HG02852 (cell line): ENCODE data around the gene CACNA2D3.

ENCODE experiments used
- ATAC-seq: cut with Tn5 transposase; IDR thresholded peaks from one replicate; pipeline ENCODE4 v1.9.1; 2021; ENCODE audit warnings: mild to moderate bottlenecking, moderate library complexity; ENCODE audit not compliant: unreplicated experiment

The CACNA2D3 gene

DNA sequence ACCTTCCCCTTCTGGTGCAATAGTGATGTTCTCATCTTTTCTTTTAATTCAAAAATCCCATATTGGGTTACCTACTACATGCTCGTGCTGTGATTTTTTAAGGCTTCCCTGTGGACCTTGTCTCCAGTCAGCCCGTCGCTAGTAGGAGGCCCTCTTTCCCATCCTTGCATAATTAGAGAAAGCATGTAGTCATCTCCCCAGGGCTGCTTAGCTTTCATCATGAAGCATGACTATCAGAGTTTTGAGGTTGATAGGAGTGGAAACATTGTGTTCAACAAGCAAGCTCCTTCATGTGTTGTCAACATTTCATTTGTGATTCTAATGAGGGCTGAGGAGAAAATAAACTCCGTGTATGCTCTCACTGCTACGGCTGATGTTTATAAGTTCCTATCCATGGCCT, 814.2 kb downstream of the CACNA2D3 start:
- no peak for ATAC-seq

DNA sequence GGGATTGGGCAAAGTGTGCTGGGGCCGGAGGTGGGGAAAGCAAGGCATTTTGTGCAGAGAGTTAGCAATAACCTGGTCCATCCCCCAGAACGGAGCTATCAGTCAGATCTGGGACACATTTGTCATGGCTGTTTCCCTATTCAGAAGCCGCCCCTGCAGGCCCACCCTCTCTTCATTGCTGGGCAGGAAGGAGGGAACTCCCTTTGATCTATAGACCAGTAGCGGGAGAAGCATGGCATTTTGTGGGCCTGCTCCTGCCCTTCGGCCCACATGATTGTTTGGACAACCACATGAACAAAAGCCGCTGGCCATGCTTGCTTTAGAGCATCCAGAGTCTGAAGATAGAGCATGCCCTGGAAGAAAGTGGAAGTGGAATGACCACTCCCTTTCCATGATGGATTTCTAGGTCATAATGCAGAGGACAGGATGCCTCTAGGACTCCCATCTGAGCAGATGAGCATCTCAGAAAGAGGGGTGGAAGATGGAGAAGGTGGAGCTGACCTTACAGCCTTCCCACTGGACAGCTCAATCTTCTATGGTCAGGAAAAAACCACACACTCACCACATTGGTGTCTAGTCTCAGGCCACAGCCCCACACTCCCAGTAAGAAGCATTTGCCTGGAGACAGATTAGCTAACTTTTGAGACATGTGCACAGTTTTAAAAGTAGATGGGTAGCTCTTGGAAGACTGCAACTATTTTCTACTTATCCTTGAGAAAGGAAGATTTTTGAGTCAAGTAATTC, 817.4 kb downstream of the CACNA2D3 start:
- no peak for ATAC-seq

DNA sequence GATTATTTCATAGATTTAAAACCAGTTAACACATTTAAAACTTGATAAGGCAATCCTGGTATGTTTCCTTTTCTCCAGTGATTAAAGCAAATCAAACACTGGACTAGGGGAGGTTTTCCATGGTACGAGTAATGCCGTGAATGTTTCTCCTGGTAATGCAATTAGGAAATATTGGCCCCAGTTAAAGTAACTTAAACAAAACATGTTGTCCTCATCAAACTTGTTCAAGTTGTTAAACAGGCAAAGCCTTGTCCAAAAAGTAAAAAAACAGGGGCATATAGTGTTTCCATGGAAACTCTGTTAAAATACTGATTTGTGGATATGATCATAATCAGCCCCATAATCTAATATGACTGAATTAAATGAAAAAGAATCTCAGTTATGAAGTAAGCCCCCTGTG, 818.6 kb downstream of the CACNA2D3 start:
- ATAC-seq = no peak

DNA sequence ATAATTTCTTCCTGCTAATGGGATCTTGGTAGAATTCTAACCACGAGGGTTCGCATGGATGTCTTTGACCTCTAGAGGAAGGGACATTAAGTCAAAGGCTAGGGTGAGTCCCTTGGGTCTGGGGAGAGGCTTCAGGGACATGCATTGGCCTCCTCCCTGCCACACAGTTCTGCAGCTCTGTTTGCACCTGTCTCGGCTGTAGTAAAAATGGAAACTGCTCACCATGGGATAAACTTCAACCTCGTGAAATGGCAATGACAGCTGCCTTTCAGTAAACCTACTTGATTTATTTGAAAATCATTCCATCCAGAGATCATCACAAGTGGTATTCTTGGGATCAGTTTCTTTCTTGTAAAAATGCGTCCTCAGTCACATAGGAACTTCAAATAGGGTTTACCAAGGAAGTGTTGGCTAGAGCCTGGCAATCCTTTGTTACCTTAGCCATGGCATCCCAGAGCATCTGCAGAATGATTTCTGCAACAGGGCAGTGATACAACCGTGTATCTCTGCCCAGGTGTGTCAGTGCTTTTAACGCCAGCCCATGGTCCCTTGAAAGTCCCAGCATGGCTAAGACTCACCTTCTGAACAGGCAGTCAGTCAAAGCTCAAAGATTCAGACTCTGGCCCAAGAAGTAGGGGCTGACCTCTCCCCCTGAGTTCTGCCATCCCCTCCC, 819.5 kb downstream of the CACNA2D3 start:
- no peak for ATAC-seq

DNA sequence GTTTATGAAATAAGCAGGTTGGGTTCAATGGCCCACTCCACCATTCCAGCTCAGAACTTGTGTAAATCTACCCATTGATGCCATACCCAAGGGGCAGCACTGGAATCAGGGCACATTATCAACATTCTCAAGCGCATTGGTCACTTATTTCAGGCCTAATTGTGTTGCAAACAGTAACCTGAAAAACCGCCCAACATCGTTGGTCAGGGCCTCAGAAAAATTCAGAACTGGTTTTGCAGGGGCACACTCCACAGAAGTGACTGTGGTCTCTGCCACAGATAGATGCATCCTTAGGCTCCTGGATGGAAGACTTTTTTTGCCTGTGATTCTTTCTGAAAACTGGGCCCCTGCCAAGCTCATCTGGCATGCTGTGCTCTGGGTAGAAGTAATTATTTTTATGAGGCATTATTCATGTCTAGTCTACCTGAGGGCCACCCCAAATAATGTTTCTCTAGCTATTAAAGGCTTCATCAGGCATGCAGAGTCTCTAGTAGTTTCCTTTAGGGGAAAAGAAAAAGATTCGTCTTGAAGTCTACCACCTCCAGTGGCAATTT, 827.2 kb downstream of the CACNA2D3 start:
- no peak for ATAC-seq

DNA sequence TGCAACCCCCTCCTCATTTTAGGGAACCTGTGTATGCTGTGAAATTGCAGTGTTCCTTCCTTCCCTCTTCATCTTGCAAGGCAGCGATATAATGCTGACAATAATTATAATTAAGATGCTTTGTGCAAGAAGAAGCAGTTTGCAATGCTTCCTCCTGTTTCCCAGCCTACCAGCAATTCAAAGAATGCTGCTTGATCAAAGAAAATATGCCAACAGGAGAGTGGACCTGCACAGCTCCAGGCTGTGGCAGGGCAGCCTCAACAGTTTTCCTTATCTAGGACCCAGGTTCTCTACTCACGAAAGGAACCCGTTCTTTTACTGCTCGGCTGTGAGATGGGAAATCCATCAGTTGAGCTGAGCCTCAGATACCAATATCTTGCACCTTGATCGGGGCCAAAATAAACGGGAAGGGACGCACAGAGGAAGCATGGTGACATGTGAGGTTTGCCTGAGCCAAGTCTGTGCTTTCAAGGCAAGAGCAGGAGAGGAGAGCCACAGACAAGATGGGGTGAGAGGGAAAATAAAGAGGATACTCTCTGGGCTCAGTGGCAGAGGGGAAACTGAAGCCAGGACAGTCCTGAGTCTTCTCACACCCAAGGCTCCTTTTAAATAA, 828.1 kb downstream of the CACNA2D3 start:
- no peak for ATAC-seq

DNA sequence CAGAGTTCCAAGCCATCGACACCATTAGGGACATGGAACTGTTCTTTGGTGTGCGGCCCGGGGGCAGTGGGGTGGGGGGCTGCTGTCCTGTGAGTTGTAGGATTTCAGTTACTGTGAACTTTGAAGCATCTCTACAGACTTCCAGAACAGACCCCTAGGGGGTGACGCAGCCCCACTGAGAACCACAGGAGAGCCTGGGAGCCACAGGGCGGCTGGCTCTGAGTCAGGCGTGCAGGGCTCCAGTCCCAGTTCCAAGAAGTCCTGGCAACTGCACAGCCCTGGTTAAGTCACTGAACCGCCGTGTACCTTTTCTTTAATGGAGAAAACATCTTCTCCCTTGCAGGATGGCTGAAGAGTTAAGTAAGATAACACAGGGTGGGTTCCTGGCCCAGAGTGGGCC, 829.1 kb downstream of the CACNA2D3 start:
- ATAC-seq = no peak

DNA sequence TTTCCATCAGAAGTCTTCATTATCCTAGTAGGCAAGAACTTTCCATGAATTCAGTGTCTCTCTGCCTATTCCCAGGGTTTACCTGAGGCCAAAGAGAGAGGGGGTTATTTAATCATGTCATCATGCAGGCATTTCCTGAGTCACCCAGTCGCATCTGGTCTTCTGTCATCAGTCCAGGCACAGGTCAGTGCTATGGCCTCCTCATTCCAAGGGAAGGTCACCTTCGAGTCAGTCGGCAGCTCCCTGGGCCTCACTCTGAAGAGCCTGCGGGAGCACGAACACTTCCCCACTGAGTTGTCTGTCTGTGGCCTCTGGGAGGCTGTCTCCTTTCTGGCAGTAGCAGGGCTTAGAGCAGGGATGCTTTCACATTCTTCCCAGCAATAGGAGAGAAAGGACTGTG, 831.7 kb downstream of the CACNA2D3 start:
- ATAC-seq = no peak

DNA sequence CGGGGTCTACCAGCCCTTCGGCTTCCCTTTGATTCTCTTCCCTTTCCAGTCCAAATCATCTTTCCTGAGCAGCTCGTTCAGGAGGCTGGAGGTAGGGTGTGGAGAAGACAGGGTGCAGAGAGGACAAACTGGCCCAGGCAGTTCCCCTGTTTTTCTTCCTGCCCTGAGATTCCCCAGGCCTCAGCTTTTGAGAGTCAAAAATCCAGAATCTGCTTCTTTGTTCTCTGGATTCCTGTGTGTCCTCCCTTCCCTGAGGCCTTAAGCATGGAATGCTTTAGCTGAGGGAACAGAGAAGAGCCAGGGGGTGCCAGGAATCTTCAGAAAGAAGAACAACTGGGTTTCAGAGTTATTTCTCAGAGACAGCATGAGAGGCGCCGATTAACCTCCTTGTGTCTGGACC, 832.2 kb downstream of the CACNA2D3 start:
- ATAC-seq = no peak

DNA sequence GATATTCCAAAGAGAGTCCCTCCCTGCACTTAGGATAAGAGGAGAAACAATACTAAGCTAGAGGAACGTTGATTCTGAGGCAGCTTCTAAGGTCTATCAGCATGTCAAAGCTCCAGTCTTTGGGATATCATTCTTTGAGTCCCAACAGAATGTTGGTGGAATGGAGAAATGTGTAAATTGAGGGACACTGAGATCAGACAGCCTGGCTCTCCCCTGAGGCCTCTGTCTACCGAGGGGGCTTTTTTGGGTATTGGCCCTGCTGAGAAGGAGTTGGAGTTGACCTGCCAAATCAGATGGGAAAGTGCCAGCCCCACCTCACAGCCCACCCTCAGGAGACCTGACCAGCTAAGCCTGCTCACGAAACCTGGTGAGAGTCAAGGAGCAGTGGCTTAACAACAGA, 833.1 kb downstream of the CACNA2D3 start:
- ATAC-seq = no peak

DNA sequence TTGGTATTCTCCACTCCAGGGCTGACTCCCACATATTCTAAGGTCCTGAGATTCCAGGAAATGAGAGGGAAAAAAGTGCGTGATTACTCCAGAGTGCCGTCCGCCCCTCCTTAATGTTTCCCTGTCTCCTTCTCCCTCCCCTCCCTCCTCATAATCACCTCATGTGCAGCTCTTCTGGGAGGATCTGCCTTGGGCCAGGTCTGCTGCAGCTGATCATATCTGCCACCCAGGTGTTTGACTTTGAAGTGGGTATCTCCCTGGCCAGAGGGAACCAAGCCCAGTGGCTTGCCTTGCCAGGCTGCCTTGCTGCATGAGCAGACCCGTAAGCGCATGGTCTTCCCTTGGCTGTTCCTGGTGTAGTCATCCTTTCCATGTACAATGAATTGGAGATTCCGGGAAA, 833.6 kb downstream of the CACNA2D3 start:
- no peak for ATAC-seq

DNA sequence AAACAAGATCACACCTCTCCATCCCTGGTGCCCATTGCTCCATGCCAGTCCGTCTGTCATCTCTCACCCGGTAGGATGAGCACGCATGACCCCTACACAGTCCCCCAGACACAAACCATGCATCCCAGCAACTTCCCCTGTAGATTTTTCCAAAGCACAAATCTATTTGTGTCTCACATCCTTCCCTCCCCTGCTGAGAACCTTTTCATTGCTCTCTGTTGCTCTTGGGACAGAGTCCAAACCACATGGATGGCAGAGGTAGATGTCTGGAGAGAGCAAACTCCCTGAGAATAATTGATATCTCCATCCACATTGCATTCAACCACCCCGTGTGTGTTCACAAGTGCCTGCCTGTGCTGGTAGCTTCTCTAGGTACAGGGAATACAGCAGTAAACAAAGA, 835.4 kb downstream of the CACNA2D3 start:
- no peak for ATAC-seq

DNA sequence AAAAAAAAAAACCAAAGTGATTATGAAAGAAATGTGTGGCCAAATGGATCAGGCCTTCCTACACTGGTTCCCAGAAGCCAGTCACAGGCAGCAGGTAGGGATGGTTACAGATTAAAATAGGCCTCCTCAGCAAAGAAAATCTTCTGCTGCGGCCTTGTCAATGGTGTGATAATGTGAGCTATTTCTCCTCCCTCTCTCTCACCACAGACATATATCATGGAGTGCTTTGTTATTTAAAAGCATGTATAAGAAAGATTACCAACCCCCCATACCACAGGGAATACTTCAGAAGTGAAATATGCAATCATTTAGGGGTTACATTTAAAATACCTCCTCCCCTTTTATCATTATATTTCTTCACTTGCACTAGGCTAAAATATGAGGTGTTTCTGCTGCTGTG, 837.7 kb downstream of the CACNA2D3 start:
- no peak for ATAC-seq

DNA sequence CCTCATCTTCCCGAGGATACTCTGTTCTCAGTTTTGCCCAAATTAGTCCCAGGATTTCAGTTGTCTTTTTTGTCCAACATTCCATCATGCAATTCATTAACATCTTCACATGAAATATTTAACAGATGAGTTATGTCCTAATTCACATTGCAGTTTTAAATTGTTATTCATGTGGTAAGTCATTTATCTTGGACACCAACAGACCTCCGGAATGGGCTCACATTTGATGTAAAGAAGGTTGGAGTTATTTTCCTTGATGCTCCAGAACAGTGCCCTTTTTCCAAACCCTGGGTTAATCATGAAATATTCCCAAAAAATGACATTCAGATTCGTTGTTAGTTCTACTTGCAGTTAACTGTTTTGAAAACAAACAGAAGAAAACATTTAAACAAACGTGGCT, 838.3 kb downstream of the CACNA2D3 start:
- ATAC-seq = no peak

DNA sequence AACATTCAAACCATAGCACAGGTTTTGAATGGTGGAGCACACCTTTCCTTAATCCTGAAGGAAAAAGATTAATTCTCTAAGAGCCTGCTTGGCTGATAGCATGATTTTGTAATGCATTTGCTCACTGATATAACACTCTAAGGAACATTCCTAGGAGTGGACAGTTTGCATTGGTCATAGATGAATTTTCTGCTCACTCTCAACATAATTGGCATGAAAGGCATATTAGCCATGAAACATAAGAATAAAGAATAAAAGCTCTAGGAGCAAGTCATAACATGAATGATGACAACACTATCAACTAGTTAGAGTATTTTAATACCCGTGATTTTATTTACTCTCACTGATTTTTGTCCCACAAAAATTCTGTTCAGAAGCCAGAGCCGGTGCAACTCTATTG, 839.8 kb downstream of the CACNA2D3 start:
- ATAC-seq = no peak

DNA sequence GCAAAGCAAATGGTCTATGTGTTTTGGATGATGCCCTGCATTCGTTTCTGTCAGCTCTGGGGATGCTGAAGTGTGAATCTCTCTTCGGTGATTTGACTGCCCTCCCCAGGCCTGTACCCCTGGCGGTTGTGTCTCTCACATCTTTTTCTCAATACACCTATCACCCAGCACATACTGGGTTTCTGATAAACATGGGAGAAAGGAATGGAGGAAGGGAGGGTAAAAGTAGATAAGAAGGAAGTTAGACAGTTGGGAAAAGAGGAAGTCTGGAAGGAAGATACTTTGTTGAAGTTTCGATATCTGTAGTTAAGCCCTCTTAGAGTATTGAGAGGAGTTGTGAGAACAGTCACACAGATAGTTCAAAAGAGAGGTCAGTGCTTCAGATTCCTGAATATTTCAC, 841.3 kb downstream of the CACNA2D3 start:
- ATAC-seq = no peak

DNA sequence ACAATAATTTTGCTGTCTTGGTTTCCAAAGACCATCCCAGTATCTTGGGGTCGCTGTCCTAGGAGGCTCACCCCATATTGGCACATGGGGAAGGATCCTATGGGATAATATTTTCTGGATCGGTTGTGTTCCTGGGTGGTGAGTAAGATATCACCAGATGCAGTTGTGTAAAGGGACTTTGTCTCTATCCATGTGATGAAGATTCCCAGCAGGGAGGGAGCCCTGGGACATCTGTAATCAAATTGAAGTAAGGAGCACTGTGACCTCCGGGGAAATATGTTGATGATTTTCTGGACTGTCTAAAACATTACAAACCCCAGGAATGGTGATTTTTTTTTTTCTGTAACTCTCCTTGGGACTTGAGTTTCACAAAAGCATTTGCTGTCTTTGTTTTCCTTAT, 841.7 kb downstream of the CACNA2D3 start:
- ATAC-seq = no peak

DNA sequence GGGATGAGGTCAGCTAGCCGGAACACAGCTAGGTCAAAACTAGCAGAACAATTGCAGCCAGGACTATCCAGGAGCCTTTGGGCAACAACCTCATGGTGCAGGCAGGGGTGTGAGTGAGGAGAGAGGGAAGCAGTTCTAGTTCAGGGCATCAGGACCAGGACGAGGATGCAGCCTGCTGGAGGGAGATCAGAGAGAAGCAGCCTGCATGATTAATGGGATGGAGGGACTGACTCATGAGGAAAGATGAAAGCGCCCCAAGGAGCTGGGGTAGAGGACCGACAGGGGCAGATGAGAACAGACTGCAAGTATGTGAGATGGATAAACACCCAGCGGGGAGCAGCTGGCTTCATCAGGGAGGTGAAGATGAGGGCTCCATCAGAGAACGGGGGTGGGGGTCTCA, 843.4 kb downstream of the CACNA2D3 start:
- ATAC-seq = no peak

DNA sequence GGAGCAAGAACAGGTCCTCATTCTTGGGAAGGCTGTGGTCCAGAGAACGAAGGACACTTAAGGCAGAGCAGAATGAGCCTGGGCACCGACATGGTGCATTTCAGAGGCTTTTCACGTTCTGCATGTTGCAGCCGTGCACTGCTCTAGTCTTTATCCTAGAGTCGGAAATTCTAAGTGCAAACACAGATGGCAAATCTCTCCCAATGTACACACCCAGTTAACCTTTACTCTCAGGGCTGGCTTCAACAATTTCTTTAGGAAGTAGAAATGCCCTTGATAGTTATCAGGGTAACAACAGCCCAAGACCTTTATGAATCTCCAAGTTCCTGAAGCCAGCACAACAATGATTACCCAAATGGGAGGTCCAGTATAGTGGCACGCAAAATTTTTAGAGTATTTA, 844.6 kb downstream of the CACNA2D3 start:
- no peak for ATAC-seq

DNA sequence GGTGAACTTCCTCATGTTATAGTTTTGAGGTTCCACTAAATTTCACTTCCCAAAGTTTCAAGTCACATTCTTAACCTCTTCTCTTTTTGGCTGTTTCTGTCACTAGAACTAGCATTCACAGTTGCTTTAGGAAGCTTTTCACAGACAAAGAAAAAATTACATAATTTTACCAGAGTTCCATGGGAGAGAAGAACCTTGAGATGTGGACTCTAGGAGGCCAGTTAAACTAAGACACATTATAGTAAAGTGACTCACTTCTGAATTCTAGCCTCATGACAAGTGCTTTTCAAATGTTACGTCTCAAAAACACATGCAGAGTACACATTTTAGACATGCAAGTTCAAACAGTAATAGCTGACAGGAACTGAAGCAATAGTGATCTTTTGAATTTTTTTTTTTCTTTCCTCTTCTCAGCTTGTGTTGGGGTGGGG, 845.4 kb downstream of the CACNA2D3 start:
- no peak for ATAC-seq

DNA sequence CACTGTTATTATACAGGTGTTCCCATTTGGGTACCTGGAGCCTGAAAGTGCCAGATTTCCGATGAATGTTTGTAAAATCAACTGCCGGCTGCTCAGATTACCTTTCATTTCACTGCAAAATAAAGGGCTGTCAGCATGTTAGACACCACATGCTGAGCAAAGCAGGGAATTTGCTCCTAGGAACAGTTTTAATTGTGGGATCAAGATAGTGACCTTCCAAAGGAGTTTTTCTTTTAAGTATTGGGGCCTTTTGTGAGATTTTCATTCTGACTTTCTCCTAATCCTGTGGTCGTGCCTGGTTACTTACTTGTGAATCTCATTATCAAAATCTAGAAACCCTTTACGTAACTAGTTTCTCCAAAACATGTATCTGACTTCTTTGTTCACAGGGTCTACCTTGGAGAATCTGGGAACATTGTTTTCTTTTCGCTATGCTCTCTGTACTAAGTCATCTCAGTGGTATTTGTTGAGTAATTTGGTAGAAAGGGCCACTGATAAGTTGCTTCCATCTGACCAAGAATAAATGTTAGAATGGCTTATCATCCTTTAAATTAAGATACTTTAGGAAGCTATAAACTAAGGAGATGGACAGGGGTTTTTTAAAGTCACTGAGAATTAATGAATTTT, 846.3 kb downstream of the CACNA2D3 start:
- ATAC-seq = no peak

DNA sequence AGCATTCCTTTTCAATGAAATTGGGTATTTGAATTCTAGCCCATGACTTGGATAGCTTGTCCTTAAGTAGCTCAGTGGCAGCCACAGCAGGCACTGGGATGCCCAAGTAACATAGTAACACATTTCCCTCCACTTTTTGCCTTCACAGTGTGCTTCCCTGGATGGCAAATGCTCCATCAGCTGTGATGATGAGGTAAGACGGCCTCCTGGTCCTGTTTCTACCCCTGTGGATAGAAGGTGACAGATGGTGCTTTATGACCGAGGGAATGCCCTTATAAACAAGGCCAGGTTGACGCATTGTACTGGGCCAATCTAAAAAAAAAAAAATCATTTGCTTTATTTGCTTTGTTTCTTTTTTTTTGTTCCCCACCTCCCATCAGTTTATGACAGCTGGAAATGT, 847.3 kb downstream of the CACNA2D3 start:
- ATAC-seq = no peak
